H9 (cell line): ENCODE results near the gene TMEM87A. TPM values are rescaled to one million over a fixed set of nuclear protein-coding genes. Genes with fewer than 3 reads are reported as not detected.

Experiments
- DNase-seq: peaks from one replicate; pipeline ENCODE4 v3.0.0-alpha.2; 2017
- H2AFZ ChIP-seq: one replicate; pipeline ENCODE4 v1.6.1; 2013; ENCODE audit warnings: mild to moderate bottlenecking, low read length, control low read depth, moderate library complexity
- H2AK5ac ChIP-seq: 2 replicates; pipeline ENCODE4 v1.6.1; 2013; ENCODE audit warnings: low read length, control low read depth, mixed read lengths; ENCODE audit not compliant: insufficient read length
- H2BK120ac ChIP-seq: one replicate; pipeline ENCODE4 v1.6.1; 2013; ENCODE audit warnings: low read depth, mild to moderate bottlenecking, low read length, control low read depth, inconsistent platforms; ENCODE audit not compliant: poor library complexity, severe bottlenecking
- H2BK12ac ChIP-seq: 2 replicates; pipeline ENCODE4 v1.6.1; 2013; ENCODE audit warnings: low read length, control low read depth, mixed read lengths, low read depth; ENCODE audit not compliant: insufficient read length
- H2BK15ac ChIP-seq: 2 replicates; pipeline ENCODE4 v1.6.1; 2013; ENCODE audit warnings: low read depth, low read length, control low read depth
- H2BK20ac ChIP-seq: one replicate; pipeline ENCODE4 v1.6.1; 2013; ENCODE audit warnings: low read depth, mild to moderate bottlenecking, low read length, control low read depth, inconsistent platforms; ENCODE audit not compliant: poor library complexity, severe bottlenecking
- H2BK5ac ChIP-seq: 2 replicates; pipeline ENCODE4 v1.6.1; 2013; ENCODE audit warnings: low read length, control low read depth, mixed read lengths; ENCODE audit not compliant: insufficient read length
- H3K14ac ChIP-seq: 2 replicates; pipeline ENCODE4 v1.6.1; 2013; ENCODE audit warnings: low read length, control low read depth; ENCODE audit not compliant: insufficient read depth
- H3K18ac ChIP-seq: 2 replicates; pipeline ENCODE4 v1.6.1; 2013; ENCODE audit warnings: low read depth, mild to moderate bottlenecking, mixed read lengths, low read length, control low read depth; ENCODE audit not compliant: insufficient read length
- H3K23ac ChIP-seq: 2 replicates; pipeline ENCODE4 v1.6.1; 2013; ENCODE audit warnings: low read length, control low read depth, mixed read lengths, low read depth; ENCODE audit not compliant: insufficient read length
- H3K23me2 ChIP-seq: 2 replicates; pipeline ENCODE4 v1.6.1; 2013; ENCODE audit warnings: low read depth, mild to moderate bottlenecking, mixed read lengths, low read length, control low read depth; ENCODE audit not compliant: insufficient read length, poor library complexity, severe bottlenecking
- H3K27ac ChIP-seq: 2 replicates; pipeline ENCODE4 v1.5.1; 2013; ENCODE audit warnings: low read length, control low read depth, mixed read lengths, low read depth; ENCODE audit not compliant: insufficient read length
- H3K27me3 ChIP-seq: 2 replicates; pipeline ENCODE4 v1.6.1; 2013; ENCODE audit warnings: low read length, control low read depth, inconsistent platforms; ENCODE audit not compliant: insufficient read depth
- H3K4ac ChIP-seq: 2 replicates; pipeline ENCODE4 v1.6.1; 2013; ENCODE audit warnings: low read depth, mild to moderate bottlenecking, control low read depth, inconsistent platforms, low read length, moderate library complexity
- H3K4me1 ChIP-seq: 2 replicates; pipeline ENCODE4 v1.6.1; 2013; ENCODE audit warnings: low read length, control low read depth, inconsistent platforms; ENCODE audit not compliant: insufficient read depth
- H3K4me2 ChIP-seq: 2 replicates; pipeline ENCODE4 v1.6.1; 2013; ENCODE audit warnings: low read length, control low read depth, mixed read lengths; ENCODE audit not compliant: insufficient read length, insufficient read depth
- H3K56ac ChIP-seq: 2 replicates; pipeline ENCODE4 v1.6.1; 2013; ENCODE audit warnings: low read depth, mild to moderate bottlenecking, mixed read lengths, low read length, control low read depth; ENCODE audit not compliant: insufficient read length
- H3K79me1 ChIP-seq: 2 replicates; pipeline ENCODE4 v1.6.1; 2013; ENCODE audit warnings: low read depth, mild to moderate bottlenecking, moderate library complexity, low read length, control low read depth, inconsistent platforms; ENCODE audit not compliant: insufficient read depth, poor library complexity, severe bottlenecking
- H3K79me2 ChIP-seq: 2 replicates; pipeline ENCODE4 v1.6.1; 2013; ENCODE audit warnings: low read length, control low read depth, inconsistent platforms; ENCODE audit not compliant: insufficient read depth
- H3K9ac ChIP-seq: 2 replicates; pipeline ENCODE4 v1.6.1; 2013; ENCODE audit warnings: low read length, control low read depth, mixed read lengths; ENCODE audit not compliant: insufficient read length; ENCODE audit errors: extremely low read depth
- H3K9me3 ChIP-seq: one replicate; pipeline ENCODE4 v1.6.1; 2013; ENCODE audit warnings: low read depth, low read length, inconsistent platforms; ENCODE audit not compliant: control insufficient read depth
- H3T11ph ChIP-seq: one replicate; pipeline ENCODE4 v1.6.1; 2013; ENCODE audit warnings: mild to moderate bottlenecking, low read length, control low read depth, inconsistent platforms
- H4K20me1 ChIP-seq: one replicate; pipeline ENCODE4 v1.6.1; 2013; ENCODE audit not compliant: control insufficient read depth, insufficient read length, insufficient read depth
- H4K5ac ChIP-seq: 2 replicates; pipeline ENCODE4 v1.6.1; 2013; ENCODE audit warnings: low read depth, mild to moderate bottlenecking, mixed read lengths, low read length, control low read depth; ENCODE audit not compliant: insufficient read length
- H4K8ac ChIP-seq: replicated peaks from 2 replicates; pipeline ENCODE4 v1.6.1; 2013; ENCODE audit warnings: low read length, control low read depth, mixed read lengths, low read depth; ENCODE audit not compliant: insufficient read length
- H4K91ac ChIP-seq: 2 replicates; pipeline ENCODE4 v1.6.1; 2013; ENCODE audit warnings: low read depth, mild to moderate bottlenecking, moderate library complexity, mixed read lengths, low read length, control low read depth; ENCODE audit not compliant: insufficient read length
- H3K27ac Mint-ChIP-seq, 3 experiments: 2 replicates in 2 of 3; 3 replicates in 1 of 3; pipeline ENCODE4 v1.8.0; 2020 to 2021; ENCODE audit warnings: mixed read lengths in 3 of 3, mild to moderate bottlenecking in 1 of 3, moderate library complexity in 1 of 3
- H3K27me3 Mint-ChIP-seq: 2 replicates; pipeline ENCODE4 v1.8.0; 2021; ENCODE audit warnings: low read depth, mild to moderate bottlenecking, moderate library complexity, mixed read lengths
- H3K36me3 Mint-ChIP-seq, 3 experiments: 2 replicates in 2 of 3; 3 replicates in 1 of 3; pipeline ENCODE4 v1.8.0; 2020 to 2021; ENCODE audit warnings: low read depth in 3 of 3, mixed read lengths in 3 of 3; ENCODE audit not compliant: insufficient read depth in 1 of 3
- H3K4me1 Mint-ChIP-seq, 2 experiments: 2 replicates each; pipeline ENCODE4 v1.8.0; 2020; ENCODE audit warnings: mixed read lengths in 2 of 2
- H3K4me3 Mint-ChIP-seq, 2 experiments: 2 replicates in 1 of 2; 3 replicates in 1 of 2; pipeline ENCODE4 v1.8.0; 2020 to 2021; ENCODE audit warnings: mild to moderate bottlenecking in 2 of 2, mixed read lengths in 2 of 2, moderate library complexity in 1 of 2
- H3K9me3 Mint-ChIP-seq, 2 experiments: 2 replicates in 1 of 2; 3 replicates in 1 of 2; pipeline ENCODE4 v1.8.0; 2020; ENCODE audit warnings: mild to moderate bottlenecking in 2 of 2, mixed read lengths in 2 of 2, moderate library complexity in 1 of 2
- WGBS: extraction: QIAGEN DNeasy Blood & Tissue Kit; methylation state at CpG from one replicate; pipeline ENCODE4 v1.1.7; 2013; ENCODE audit warnings: missing lambda C conversion rate, low lambda C conversion rate, mixed read lengths; ENCODE audit not compliant: insufficient read length; ENCODE audit errors: extremely low coverage; 5-methylcytosine and 5-hydroxymethylcytosine counted together
- total RNA-seq: library from RNA; stranded (reverse); gene quantifications from 2 replicates; pipeline ENCODE4 v1.2.1, GENCODE V29; 2021
- TF ChIP-seq, protein P1 (sequence below): fragments of 200-600 bp; sonication (generic); conservative IDR thresholded peaks from 3 replicates; pipeline ENCODE4 v1.8.0; 2021; ENCODE audit warnings: antibody characterized with exemption, mild to moderate bottlenecking

TMEM87A gene
- total RNA-seq, 1 experiment from 2014 or later = 46.7 TPM

DNA sequence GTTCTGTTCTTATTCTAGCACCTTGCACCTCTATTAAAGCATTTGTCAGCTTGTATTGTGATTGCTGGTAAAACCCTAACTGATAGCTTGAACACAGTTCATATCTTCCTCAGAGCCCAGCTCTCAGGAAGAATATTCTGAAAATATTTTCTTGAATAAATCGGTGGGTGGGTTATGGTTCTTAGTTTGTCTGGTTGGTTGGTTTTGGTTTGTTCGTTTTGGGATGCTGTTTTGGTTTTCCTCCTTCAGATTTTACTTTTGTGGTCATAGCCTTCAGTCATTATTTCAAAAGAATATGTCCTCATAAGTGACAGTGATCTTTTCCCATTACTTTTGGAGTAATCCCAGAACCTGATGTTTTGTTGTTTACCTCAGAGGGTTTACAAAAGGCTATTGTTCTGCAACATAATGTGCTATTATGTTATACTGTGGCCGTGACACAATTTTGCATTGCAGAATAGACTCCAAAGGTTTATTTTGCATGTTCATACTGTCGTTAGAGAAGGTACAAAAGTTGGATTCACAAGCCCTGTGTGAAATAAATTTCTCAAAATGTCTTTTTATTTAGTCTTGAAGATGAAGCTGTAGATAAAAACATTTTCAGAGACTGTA lies 2.7 kb upstream of the TMEM87A start:
- Histone ChIP-seq H3K4ac (no peak overlapping the region), H3T11ph (no peak overlapping the region), H2BK12ac (no peak overlapping the region), H2AK5ac (no peak overlapping the region), H3K9ac (no peak overlapping the region), H4K91ac (no peak overlapping the region), H3K14ac (no peak overlapping the region), H3K4me2 (no peak overlapping the region), H4K8ac (no peak overlapping the region), H3K27me3 (no peaks in the 10 kb centered on the region), H2AFZ (no peak overlapping the region), H2BK15ac (no peak overlapping the region), H3K56ac (no peak overlapping the region), H4K20me1 (no peaks in the 10 kb centered on the region), H3K79me1 (no peaks in the 10 kb centered on the region), H4K5ac (no peak overlapping the region), H3K23me2 (peaks cover 9% of the 10 kb centered on the region), H2BK120ac (no peak overlapping the region), H3K18ac (no peak overlapping the region), H3K79me2 (peaks cover 7% of the 10 kb centered on the region; the same call in 1 of the 2 replicates), H2BK5ac (no peak overlapping the region), H3K4me1 (peaks cover 5% of the 10 kb centered on the region; the same call in 1 of the 2 replicates), H2BK20ac (no peak overlapping the region), H3K23ac (no peak overlapping the region), H3K9me3 (no peaks in the 10 kb centered on the region), H3K27ac (no peak overlapping the region)
- H3K4me3 Mint-ChIP-seq = peak overlapping the region in 1 of 2 experiments; percentile 18; a peak in 3 of 5 replicates
- H3K4me1 Mint-ChIP-seq = peaks cover 32 to 34% of the 10 kb centered on the region in 2 experiments
- TF ChIP-seq, protein P1, sequence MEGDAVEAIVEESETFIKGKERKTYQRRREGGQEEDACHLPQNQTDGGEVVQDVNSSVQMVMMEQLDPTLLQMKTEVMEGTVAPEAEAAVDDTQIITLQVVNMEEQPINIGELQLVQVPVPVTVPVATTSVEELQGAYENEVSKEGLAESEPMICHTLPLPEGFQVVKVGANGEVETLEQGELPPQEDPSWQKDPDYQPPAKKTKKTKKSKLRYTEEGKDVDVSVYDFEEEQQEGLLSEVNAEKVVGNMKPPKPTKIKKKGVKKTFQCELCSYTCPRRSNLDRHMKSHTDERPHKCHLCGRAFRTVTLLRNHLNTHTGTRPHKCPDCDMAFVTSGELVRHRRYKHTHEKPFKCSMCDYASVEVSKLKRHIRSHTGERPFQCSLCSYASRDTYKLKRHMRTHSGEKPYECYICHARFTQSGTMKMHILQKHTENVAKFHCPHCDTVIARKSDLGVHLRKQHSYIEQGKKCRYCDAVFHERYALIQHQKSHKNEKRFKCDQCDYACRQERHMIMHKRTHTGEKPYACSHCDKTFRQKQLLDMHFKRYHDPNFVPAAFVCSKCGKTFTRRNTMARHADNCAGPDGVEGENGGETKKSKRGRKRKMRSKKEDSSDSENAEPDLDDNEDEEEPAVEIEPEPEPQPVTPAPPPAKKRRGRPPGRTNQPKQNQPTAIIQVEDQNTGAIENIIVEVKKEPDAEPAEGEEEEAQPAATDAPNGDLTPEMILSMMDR = no peak
- no peaks in the 10 kb centered on the region for H3K27me3 Mint-ChIP-seq
- peak overlapping the region in 2 of 3 experiments; percentile 9 to 94; a peak in 5 of 7 replicates for H3K27ac Mint-ChIP-seq
- no peak for DNase-seq
- no CpG with 5 or more reads among the region's 4 CpGs for WGBS
- peaks cover 0 to 12% (median 10%) of the 10 kb centered on the region in 3 experiments; a peak in 4 of 7 replicates for H3K36me3 Mint-ChIP-seq
- H3K9me3 Mint-ChIP-seq = no peaks in the 10 kb centered on the region
